GM21737 (cell line): ENCODE results near the gene RFX4.

Experiments used
- ATAC-seq: cut with Tn5 transposase; IDR thresholded peaks from one replicate; pipeline ENCODE4 v1.9.1; 2021; ENCODE audit warnings: mild to moderate bottlenecking, moderate library complexity; ENCODE audit not compliant: unreplicated experiment

RFX4 gene

DNA sequence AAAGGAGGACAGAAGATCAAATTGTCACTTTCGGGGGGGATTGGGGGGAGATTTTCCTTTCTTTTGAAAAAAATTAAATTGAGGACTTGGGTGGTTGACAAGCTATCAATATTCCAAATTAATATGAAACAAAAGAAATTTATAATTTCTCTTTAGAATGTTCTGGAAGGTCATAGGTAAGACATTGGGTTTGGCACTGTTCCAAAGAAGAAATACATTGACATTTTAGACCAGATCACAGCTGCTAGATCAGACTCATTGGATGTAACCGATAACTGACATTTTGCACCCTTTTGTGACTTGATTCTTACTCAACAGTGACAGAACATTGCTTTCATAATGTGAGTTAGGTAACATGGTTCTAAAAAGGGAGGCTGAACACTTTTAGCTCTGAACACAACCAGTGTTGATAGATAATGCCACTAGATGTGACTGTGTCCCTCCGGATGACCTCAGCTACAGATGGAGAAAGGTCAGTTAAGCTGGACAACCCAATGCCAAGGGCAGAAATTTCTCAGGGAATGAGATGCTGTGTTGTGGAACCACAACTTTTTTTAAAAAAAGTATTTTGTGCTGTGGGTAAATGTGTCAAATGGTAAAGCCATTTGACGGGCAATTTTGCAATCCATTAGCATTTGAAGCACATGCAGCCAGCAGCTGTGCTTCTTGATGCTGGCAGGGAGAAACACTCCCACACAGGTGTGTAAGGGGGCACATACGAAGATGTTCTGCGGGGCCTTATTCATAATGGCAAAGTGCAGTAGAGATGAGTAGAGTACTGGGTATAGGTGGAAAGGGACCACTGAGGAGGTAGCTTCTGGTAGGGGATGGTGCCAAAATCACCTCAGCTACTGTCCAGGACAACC lies 62.9 kb downstream of the RFX4 start:
- ATAC-seq, result no peak

GRCh38 chr12:106646472-106646871 lies 63.7 kb downstream of the RFX4 start:
- ATAC-seq, result no peak

DNA sequence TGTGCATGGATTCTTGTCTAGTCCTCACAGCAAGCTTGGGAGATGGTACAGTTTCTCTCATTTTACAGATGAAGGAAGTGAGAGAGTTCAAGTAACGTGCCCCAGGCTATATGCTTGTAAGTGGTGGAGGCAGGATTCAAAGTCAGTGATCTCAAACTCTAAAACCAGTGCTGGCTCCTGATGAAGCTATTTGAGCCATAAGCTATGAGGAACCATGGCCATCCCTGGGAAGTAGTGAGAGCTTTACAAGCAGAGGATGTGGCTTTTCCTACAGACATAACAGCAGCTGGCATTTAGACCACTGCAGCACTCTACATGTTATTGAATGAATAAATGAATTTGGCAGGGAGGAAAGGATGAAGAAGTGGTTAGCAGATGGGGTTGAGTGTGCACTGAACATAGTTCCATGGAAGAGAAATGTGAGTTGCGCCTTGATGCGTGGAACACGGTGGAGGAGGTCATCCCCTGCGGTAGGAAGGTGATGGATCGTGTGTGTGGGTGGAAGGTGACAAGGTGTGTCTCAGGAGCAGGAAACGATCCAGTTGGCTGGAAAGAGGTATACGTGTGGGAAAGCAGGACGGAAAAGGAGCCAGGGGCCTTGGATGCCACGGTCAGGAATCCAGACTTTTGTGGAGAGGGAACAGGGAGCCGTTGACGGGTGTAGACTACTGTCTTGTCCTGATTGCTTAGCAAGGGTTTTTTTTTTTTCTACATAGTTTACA lies 65.2 kb downstream of the RFX4 start:
- no peak for ATAC-seq

GRCh38 chr12:106648736-106649135 lies 65.9 kb downstream of the RFX4 start:
- no peak for ATAC-seq

DNA sequence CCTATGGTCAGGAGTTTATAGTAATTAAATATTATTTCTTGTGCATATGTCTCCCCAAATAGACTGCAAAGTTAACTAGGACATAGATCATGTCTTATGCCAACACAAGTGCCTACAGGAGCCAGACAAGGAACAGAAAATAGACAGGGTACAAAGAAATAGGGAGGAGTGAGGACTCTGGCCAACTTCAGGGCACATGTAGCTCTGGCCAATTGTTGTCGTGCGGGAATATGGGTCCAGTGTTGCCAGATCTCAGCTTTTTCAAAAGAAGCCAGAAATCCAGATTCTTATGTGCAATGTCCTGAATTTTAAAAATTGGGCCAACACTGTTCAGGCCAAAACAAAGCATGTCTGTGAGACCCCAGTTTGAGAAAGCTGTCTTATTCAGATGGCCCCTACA lies 68.7 kb downstream of the RFX4 start:
- no peak for ATAC-seq

DNA sequence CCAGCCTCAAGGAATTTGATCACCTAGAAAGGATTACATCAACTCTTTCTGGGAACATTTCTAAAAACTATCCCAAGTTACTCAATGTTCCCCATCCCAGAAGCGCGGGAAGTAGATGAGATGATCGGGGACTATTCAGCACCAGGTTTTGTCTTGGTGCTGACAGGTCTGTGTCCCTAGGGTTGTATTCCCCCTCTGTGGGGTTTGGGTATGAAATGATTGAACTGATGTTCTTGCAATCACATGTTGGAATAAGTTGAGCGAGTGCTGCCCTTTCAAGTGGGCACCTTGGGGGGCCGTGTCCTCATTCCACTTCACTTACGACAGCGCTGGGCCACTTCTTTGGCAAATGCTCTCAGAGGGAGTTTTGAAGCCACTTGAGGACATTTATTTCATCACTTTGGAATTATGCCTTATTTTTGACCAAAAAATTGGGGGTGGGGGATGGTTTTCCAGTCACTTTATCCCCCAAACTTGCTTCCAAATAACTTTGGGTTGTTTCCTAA lies 69.8 kb downstream of the RFX4 start:
- ATAC-seq, result no peak

GRCh38 chr12:106655577-106655976 lies 72.8 kb downstream of the RFX4 start:
- no peak for ATAC-seq

DNA sequence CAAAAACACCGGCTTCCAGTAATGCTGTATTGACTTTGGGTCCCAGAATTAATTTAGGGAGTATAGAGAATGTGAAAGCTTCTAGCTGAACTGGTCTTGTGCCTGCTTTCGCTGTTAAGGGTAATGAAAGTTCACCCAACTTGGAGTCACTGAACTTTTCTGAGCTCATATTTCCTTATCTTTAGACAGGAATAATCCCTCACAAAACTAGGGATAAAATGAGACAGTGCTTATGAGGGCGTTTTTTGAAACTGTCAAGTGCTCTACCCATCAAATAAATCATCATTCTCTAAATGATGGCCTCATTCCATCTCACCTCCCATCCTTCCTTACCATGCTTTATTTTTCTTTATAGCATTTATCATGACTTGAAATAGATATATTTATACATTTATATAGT lies 74.7 kb downstream of the RFX4 start:
- no peak for ATAC-seq

GRCh38 chr12:106663385-106663784 lies 80.6 kb downstream of the RFX4 start:
- no peak for ATAC-seq

- no peak for ATAC-seq
Measured at GRCh38 chr12:106669216-106669615, 86.4 kb downstream of the RFX4 start.

GRCh38 chr12:106670131-106670530 lies 87.3 kb downstream of the RFX4 start:
- no peak for ATAC-seq

DNA sequence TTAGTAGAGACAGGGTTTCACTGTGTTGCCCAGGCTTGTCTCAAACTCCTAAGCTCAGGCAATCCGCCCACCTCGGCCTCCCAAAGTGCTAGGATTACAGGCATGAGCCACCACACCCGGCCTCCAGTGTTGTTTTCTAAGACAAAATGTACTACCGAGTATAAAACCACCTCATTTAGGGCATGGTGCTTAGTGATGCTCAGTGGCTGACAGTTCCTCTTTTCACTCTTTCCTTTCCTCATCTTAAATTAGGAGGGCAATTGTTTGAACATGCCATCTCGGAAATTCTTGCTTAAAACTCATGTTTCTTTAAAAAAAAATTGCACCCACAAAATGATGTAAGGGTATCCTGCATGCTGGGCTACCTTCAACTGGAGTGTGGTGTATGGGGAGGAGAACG lies 89.0 kb downstream of the RFX4 start:
- ATAC-seq, result no peak

- ATAC-seq, result no peak
Measured at GRCh38 chr12:106672314-106673025, 89.7 kb downstream of the RFX4 start.

GRCh38 chr12:106673141-106673540 lies 90.3 kb downstream of the RFX4 start:
- no peak for ATAC-seq

GRCh38 chr12:106675651-106676435 lies 93.0 kb downstream of the RFX4 start:
- no peak for ATAC-seq

GRCh38 chr12:106679574-106679973 lies 96.8 kb downstream of the RFX4 start:
- ATAC-seq, result no peak

DNA sequence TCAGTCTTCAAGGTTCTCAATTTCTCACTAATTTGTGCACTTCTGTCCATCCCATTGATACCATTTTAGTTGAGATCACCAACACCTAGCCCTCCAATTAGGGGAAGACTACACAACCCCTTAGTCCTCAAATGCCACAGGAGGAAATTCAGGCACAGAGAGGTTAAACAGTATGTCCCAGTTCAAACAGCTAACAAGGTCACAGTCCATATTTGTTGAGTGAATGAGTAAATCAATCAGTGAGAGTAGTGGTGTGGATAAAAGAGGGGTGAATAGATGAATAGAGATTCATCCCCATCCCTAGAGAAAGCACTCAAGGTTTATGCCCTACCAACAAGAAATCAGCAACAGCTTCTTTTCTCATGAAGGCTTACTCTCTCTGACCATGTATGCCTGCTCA lies 97.5 kb downstream of the RFX4 start:
- ATAC-seq, result no peak

DNA sequence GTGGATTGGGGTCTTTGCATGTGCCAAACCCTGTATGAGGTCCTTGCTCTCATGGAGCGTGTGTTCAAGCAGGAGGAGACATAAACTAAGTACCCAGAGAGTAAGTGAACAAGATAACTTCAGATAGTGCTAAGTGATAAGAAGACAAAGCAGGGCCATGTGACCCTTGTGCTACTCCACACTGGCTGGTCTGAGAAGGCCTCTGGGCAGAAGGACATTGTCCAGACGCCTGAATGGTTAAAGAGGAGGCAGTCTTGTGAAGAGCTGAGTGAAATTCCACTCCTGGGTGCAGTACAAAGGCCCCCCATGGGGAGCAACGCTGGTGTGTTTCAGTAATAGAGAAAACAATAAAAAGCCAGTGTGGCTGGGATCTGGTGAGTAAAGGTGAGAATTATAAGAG lies 98.4 kb downstream of the RFX4 start:
- no peak for ATAC-seq

DNA sequence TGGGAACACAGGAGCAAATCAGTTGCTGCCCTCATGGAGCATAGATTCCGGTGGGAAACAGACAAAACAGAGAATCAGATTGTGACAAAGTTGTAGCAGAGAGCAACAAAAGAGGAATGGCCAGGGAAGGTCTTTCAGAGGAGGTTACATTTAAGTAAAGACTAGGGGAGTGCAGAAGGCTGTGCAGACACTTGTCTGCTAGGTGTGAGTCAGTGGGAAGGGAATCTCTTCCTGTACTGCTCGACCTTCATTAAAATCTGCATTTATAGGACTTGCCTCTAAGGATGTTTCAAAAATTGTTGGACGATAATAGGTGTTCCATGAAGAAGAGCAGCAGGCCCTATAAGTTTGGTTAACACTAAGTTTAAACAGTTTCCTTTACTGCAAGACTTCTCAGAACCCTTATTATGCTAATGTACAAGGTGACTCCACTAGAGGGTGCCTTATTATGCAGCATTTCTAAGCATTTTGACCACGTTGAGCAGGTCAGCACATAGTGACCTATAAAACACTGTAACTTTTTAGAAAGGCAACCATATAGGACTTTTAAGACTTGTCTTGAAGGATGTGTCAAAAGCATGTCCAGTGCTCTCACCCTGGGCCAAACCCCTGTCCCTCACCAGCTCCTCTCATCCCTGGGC lies 99.9 kb downstream of the RFX4 start:
- ATAC-seq, result no peak

- no peak for ATAC-seq
Measured at GRCh38 chr12:106684497-106684896, 101.7 kb downstream of the RFX4 start.
